D721Med (cell line): ENCODE results near the gene ZNF546.

Experiments
- DNase-seq: peaks from one replicate; pipeline ENCODE4 v3.0.0; 2011; ENCODE audit warnings: low spot score; ENCODE audit not compliant: insufficient read length
- FAIRE-seq: peaks from 2 replicates; lab custom pipeline; 2011; peaks lifted over from hg19 to GRCh38; lab: Jason Lieb, UNC
- TF ChIP-seq, protein P1 (sequence below): IDR thresholded peaks from 2 replicates; pipeline ENCODE4 v1.5.1; 2012; ENCODE audit warnings: mild to moderate bottlenecking, control low read depth; ENCODE audit not compliant: insufficient read depth; ENCODE audit errors: missing control alignments

ZNF546 gene

DNA sequence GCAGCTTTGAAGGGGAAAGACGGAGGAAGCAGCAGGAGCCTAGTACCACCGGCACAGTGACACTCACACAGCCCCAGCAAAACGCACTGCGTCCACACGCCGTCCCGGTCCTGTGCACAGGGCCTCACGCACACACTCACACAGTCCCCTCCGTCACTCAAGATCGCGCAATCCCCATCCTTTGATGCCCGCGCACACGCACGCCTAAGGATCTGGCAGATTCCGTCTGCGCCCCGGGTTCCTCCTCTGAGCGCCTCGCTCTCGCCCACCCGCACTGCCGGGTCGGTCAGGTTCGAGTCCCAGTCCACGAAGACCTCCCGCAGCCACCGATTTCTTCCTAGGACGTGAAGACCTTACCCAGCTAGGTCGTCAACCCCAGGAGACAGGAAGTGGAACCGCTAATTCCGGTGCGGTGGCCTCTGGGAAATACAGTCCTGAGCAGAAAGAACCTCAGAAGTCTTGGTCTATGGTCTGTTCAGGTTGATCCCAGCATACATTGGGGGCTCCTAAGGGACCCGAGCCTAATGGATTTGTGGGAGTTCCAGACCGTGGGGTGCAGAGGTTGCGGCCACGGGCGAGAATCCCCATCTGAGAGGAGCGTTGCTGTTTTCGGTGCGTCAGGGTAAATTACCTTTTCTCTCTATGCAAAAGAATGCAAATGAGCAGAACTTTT lies 59.1 kb downstream of the ZNF546 start, which contains the start of gene ZNF780B:
Gene ZNF780B (minus strand): TSS at position 400 of the 673 bp plus-strand sequence. CDS start 5,899 bp downstream, outside the sequence.
- DNase-seq (peak; percentile 42), FAIRE-seq (peak; percentile 73)
- TF ChIP-seq, protein P1, sequence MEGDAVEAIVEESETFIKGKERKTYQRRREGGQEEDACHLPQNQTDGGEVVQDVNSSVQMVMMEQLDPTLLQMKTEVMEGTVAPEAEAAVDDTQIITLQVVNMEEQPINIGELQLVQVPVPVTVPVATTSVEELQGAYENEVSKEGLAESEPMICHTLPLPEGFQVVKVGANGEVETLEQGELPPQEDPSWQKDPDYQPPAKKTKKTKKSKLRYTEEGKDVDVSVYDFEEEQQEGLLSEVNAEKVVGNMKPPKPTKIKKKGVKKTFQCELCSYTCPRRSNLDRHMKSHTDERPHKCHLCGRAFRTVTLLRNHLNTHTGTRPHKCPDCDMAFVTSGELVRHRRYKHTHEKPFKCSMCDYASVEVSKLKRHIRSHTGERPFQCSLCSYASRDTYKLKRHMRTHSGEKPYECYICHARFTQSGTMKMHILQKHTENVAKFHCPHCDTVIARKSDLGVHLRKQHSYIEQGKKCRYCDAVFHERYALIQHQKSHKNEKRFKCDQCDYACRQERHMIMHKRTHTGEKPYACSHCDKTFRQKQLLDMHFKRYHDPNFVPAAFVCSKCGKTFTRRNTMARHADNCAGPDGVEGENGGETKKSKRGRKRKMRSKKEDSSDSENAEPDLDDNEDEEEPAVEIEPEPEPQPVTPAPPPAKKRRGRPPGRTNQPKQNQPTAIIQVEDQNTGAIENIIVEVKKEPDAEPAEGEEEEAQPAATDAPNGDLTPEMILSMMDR, result no peak

DNA sequence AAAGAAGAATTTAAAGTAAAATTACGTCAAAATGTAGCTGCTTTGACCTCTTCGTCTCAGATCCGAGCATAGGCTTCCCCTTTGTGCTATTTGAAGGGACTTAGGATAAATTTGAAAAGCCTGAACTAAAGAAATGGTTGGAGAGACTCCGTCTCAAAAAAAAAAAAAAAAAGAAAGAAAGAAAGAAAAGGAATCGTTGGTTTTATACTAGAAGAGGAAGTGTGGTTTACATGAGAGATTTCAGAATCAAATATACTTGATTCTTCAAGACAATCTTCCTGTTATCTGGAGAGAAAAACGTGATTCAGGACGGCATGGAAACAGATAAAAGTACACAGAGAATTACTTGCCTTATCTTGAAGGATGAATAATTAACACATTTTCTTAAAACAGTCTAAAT lies 59.6 kb downstream of the ZNF546 start:
- FAIRE-seq (no peak), DNase-seq (no peak)
- TF ChIP-seq, protein P1, result no peak

DNA sequence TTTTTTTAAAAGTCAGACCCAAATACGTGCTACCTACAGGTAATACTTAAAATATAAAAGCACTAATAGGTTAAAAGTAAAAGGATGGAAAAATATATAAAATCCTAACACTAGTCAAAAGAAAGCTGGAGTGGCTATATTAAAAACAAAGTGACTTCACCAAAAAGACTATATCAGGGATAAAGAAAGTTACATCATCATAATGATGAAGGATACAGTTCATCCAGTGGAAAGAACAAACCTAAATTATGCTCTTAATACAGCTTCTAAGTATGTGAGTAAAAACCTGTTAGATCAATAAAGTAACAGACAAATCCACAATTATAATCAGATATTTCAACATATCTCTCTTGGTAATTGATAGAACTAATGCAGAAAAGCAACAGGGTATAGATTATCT lies 60.3 kb downstream of the ZNF546 start:
- no peak for FAIRE-seq
- DNase-seq, result no peak
- TF ChIP-seq, protein P1, result no peak

DNA sequence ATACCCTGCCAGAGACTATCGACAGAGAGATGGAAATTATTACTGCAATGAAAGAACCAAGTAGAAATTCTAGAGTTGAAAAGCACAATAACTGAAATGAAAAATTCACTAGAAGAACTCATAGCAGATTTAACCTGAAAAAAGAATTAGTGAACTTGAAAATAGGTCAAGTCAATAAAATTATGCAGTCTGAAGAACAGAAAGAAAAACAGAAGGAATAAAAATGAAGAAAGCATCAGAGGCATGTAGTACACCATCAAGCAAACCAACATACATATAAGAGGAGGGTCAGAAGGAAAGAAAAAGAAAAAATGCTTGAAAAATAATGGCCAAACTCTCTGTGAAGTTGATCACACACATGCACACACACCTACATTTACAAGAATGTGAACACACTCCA lies 62.8 kb downstream of the ZNF546 start:
- FAIRE-seq (no peak), DNase-seq (no peak)

DNA sequence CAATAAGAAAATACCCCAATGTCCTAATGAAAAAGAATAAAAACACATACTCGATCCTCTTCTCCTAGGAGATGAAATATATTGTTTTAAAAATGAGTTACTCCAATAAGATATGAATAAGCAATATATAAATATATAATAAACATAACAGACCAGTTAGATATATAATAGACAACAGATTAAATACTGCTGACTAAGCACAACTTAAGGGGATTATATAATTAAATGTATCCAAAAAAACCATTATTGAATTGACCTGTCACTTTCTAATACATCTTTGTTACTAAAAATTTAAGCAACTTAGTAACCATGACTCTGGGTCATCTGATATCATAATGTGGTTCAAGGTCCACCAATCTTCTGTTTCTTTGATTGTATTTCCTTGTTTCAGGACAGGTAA lies 73.2 kb downstream of the ZNF546 start:
- DNase-seq, result no peak
- TF ChIP-seq, protein P1, result no peak
- FAIRE-seq, result no peak

More for the DNA sequence above, 62.8 kb downstream of the ZNF546 start:
- TF ChIP-seq, protein P1, result no peak
